OCI-LY1 (cell line): Measurements from ENCODE around the gene AQP1.

ENCODE experiments used
- CTCF ChIP-seq: fragments of 200-600 bp; sonication (generic), shearing (Covaris generic); IDR thresholded peaks from 2 replicates; pipeline ENCODE4 v1.5.1; 2017; ENCODE audit warnings: mild to moderate bottlenecking, antibody characterized with exemption, low read length, moderate library complexity, mixed read lengths
- EZH2 ChIP-seq: fragments of 200-600 bp; sonication (generic), shearing (Covaris generic); IDR thresholded peaks from 2 replicates; pipeline ENCODE4 v1.8.0; 2017; ENCODE audit warnings: borderline replicate concordance, mixed run types, mild to moderate bottlenecking, antibody characterized with exemption, low read length, moderate library complexity, mixed read lengths

GRCh38 chr7:30932562-30932961 lies 20.9 kb downstream of the AQP1 start:
- TF ChIP-seq CTCF = no peak
- TF ChIP-seq EZH2 = no peak
